Type B pancreatic cell (in vitro differentiated cells): ENCODE data around the gene SIDT1. TPM values are rescaled to one million over a fixed set of nuclear protein-coding genes. Genes with fewer than 3 reads are reported as not detected.

Experiments used
- DNase-seq: peaks from one replicate; pipeline ENCODE4 v3.0.0; 2021; ENCODE audit warnings: mixed read lengths; ENCODE audit not compliant: unreplicated experiment; ENCODE audit errors: extremely low spot score
- H3K27ac Mint-ChIP-seq: 2 replicates; pipeline ENCODE4 v1.8.0; 2021; ENCODE audit warnings: mild to moderate bottlenecking, mixed read lengths
- H3K27me3 Mint-ChIP-seq: 2 replicates; pipeline ENCODE4 v1.8.0; 2021; ENCODE audit warnings: mixed read lengths
- H3K36me3 Mint-ChIP-seq: 2 replicates; pipeline ENCODE4 v1.8.0; 2021; ENCODE audit warnings: mixed read lengths
- H3K4me1 Mint-ChIP-seq: one replicate; pipeline ENCODE4 v1.8.0; 2021; ENCODE audit warnings: mixed read lengths; ENCODE audit not compliant: unreplicated experiment
- H3K4me3 Mint-ChIP-seq: 2 replicates; pipeline ENCODE4 v1.8.0; 2021; ENCODE audit warnings: mild to moderate bottlenecking, mixed read lengths
- H3K9me3 Mint-ChIP-seq: 2 replicates; pipeline ENCODE4 v1.8.0; 2021; ENCODE audit warnings: mixed read lengths
- CTCF ChIP-seq: fragments of 200-600 bp; sonication (generic); conservative IDR thresholded peaks from 2 replicates; pipeline ENCODE4 v1.5.0; 2021; ENCODE audit warnings: antibody characterized with exemption, mild to moderate bottlenecking
- total RNA-seq: library from RNA; stranded (reverse); gene quantifications from 2 replicates; pipeline ENCODE4 v1.2.1, GENCODE V29; 2021; ENCODE audit warnings: low replicate concordance

Gene SIDT1
- total RNA-seq, 1 donor from 2014 or later: 0.97 TPM

- no peaks in the 10 kb centered on the region for H3K27me3 Mint-ChIP-seq
- H3K4me3 Mint-ChIP-seq: peak overlapping the region; percentile 13
- peaks cover 31% of the 10 kb centered on the region for H3K36me3 Mint-ChIP-seq
- TF ChIP-seq CTCF: no peak
- H3K27ac Mint-ChIP-seq: no peak overlapping the region
- peaks cover 5% of the 10 kb centered on the region for H3K9me3 Mint-ChIP-seq
- H3K4me1 Mint-ChIP-seq: peaks cover 41% of the 10 kb centered on the region
- DNase-seq: no peak
Observed at GRCh38 chr3:113663761-113664160, 131.4 kb downstream of the SIDT1 start.

DNA sequence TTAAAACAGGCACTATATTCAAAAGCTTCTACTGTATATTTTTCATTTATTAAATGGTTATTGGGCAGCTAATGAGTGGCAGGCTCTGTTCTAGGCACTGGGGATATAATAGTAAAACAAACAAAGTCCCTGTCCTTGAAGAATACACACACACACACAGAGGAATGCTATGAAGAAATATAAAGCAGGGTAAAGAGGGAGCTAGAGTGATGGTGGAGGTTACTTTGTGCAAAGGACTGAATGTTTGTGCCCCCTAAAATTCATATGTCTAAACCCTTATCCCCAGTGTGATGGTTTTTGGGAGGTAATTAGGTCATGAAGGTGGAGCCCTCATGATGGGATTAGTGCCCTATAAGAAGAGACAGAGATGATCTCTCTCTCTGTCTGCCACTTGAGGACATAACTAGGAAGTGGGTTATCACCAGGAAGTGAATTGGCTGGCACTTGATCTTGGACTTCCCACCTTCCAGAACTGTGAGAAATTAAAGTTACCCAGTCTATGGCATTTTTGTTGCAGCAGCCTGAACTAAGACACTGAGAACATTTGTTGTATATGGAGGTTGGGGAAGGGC lies 132.3 kb downstream of the SIDT1 start:
- Mint-ChIP-seq H3K4me3 (peak overlapping the region; percentile 1), H3K4me1 (peaks cover 45% of the 10 kb centered on the region), H3K9me3 (peaks cover 5% of the 10 kb centered on the region), H3K27me3 (no peaks in the 10 kb centered on the region), H3K27ac (peak overlapping the region; percentile 4), H3K36me3 (peaks cover 26% of the 10 kb centered on the region)
- no peak for TF ChIP-seq CTCF
- DNase-seq: no peak

GRCh38 chr3:113668015-113668414 lies 135.7 kb downstream of the SIDT1 start:
- H3K9me3 Mint-ChIP-seq: peaks cover 5% of the 10 kb centered on the region
- peaks cover 21% of the 10 kb centered on the region for H3K36me3 Mint-ChIP-seq
- peaks cover 35% of the 10 kb centered on the region for H3K4me1 Mint-ChIP-seq
- no peak for TF ChIP-seq CTCF
- DNase-seq: no peak
- H3K27ac Mint-ChIP-seq: peak overlapping the region; percentile 16
- H3K4me3 Mint-ChIP-seq: no peak overlapping the region
- no peaks in the 10 kb centered on the region for H3K27me3 Mint-ChIP-seq

- TF ChIP-seq CTCF: no peak
Observed at GRCh38 chr3:113673593-113673992, 141.2 kb downstream of the SIDT1 start.

DNA sequence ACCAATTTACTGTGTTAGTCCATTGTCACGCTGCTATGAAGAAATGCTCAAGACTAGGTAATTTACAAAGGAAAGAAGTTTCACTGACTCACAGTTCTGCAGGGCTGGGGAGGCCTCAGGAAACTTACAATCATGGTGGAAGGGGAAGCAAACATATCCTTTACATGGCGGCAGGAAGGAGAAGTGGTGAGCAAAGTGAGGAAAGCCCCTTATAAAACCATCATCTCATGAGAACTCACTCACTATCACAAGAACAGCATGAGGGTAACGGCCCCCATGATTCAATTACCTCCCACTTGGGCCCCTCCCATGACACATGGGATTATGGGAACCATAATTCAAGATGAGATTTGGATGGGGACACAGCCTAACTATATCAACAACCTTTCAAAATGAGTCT lies 143.9 kb downstream of the SIDT1 start:
- Mint-ChIP-seq H3K36me3 (peaks cover 42% of the 10 kb centered on the region), H3K27me3 (no peaks in the 10 kb centered on the region), H3K9me3 (peaks cover 7% of the 10 kb centered on the region), H3K27ac (no peak overlapping the region), H3K4me3 (no peak overlapping the region), H3K4me1 (peaks cover 9% of the 10 kb centered on the region)
- TF ChIP-seq CTCF: no peak
- DNase-seq: no peak

More at GRCh38 chr3:113673593-113673992, 141.2 kb downstream of the SIDT1 start:
- Mint-ChIP-seq H3K4me3 (no peak overlapping the region), H3K9me3 (no peaks in the 10 kb centered on the region), H3K36me3 (peaks cover 37% of the 10 kb centered on the region), H3K4me1 (peaks cover 14% of the 10 kb centered on the region), H3K27ac (no peak overlapping the region), H3K27me3 (no peaks in the 10 kb centered on the region)
- no peak for DNase-seq

- Mint-ChIP-seq H3K27me3 (no peaks in the 10 kb centered on the region), H3K36me3 (peaks cover 39% of the 10 kb centered on the region), H3K9me3 (peaks cover 7% of the 10 kb centered on the region), H3K27ac (no peak overlapping the region), H3K4me1 (peaks cover 9% of the 10 kb centered on the region), H3K4me3 (no peak overlapping the region)
- DNase-seq: no peak
- TF ChIP-seq CTCF: no peak
Observed at GRCh38 chr3:113677737-113678136, 145.4 kb downstream of the SIDT1 start.
